ENCODE measurements around the gene KRTAP10-4.

- TF ChIP-seq CTCF (conservative IDR thresholded peaks at IDR 0.05 in 1 of 2, IDR thresholded peaks at IDR 0.05 in 1 of 2; ENCODE audit: low read depth in 1 of 2, low read length in 2 of 2) (no peak), EZH2 (IDR thresholded peaks at IDR 0.05; ENCODE audit: low read length, missing control alignments) (no peak)
Observed at GRCh38 chr21:44594406-44594916, 20.9 kb downstream of the KRTAP10-4 start.
